SK-N-SH treated with all-trans-retinoic acid at 6 μM for 48 hours (cell line): ENCODE measurements around the gene CMTM3.

ENCODE experiments used
- ATAC-seq: fragments of 200-7000 bp; cut with Tn5 transposase; 3 replicates; pipeline ENCODE4 v1.9.1; 2020; ENCODE audit warnings: mild to moderate bottlenecking, moderate library complexity
- ARNTL ChIP-seq: fragments of 450-650 bp; formaldehyde crosslinking; IDR thresholded peaks from 2 replicates; pipeline ENCODE4 v1.5.0; 2020; ENCODE audit warnings: low read depth, mild to moderate bottlenecking, moderate library complexity, borderline replicate concordance
- BACH2 ChIP-seq: fragments of 250-450 bp; sonication (Bioruptor Pico); IDR thresholded peaks from 2 replicates; pipeline ENCODE4 v1.9.0; 2021; ENCODE audit warnings: mild to moderate bottlenecking, borderline replicate concordance
- CSDC2 ChIP-seq: fragments of 250-450 bp; sonication (Bioruptor Pico); IDR thresholded peaks from 2 replicates; pipeline ENCODE4 v1.5.0; 2020; ENCODE audit warnings: mild to moderate bottlenecking, moderate library complexity
- ESRRG ChIP-seq: fragments of 250-450 bp; sonication (Bioruptor Pico); IDR thresholded peaks from 2 replicates; pipeline ENCODE4 v1.6.1; 2021; ENCODE audit warnings: mild to moderate bottlenecking
- GLIS3 ChIP-seq: fragments of 250-450 bp; sonication (Bioruptor Pico); IDR thresholded peaks from 2 replicates; pipeline ENCODE4 v1.5.0; 2020; ENCODE audit warnings: mild to moderate bottlenecking, moderate library complexity
- ISL1 ChIP-seq: fragments of 250-450 bp; sonication (Bioruptor Pico); IDR thresholded peaks from 2 replicates; pipeline ENCODE4 v2.1.2; 2022; ENCODE audit warnings: mild to moderate bottlenecking, moderate library complexity
- OSR1 ChIP-seq: fragments of 250-450 bp; sonication (Bioruptor Pico); IDR thresholded peaks from 2 replicates; pipeline ENCODE4 v1.8.0; 2022; ENCODE audit warnings: moderate library complexity, mild to moderate bottlenecking, inconsistent platforms
- TOX ChIP-seq: fragments of 250-450 bp; sonication (Bioruptor Pico); IDR thresholded peaks from 2 replicates; pipeline ENCODE4 v1.8.0; 2021; ENCODE audit warnings: mild to moderate bottlenecking, moderate library complexity, borderline replicate concordance
- ZFP3 ChIP-seq: fragments of 250-450 bp; sonication (Bioruptor Pico); IDR thresholded peaks from 2 replicates; pipeline ENCODE4 v1.5.0; 2020; ENCODE audit warnings: mild to moderate bottlenecking, moderate library complexity
- ZFP30 ChIP-seq: fragments of 450-650 bp; formaldehyde crosslinking; IDR thresholded peaks from 2 replicates; pipeline ENCODE4 v1.5.0; 2022; ENCODE audit warnings: mild to moderate bottlenecking, moderate library complexity
- ZNF565 ChIP-seq: fragments of 450-650 bp; formaldehyde crosslinking; conservative IDR thresholded peaks from 2 replicates; pipeline ENCODE4 v1.5.0; 2020; ENCODE audit warnings: low read depth, mild to moderate bottlenecking, moderate library complexity
- ZNF70 ChIP-seq: fragments of 450-650 bp; formaldehyde crosslinking; IDR thresholded peaks from 2 replicates; pipeline ENCODE4 v1.5.0; 2020; ENCODE audit warnings: mild to moderate bottlenecking, moderate library complexity
- ZNF8 ChIP-seq: fragments of 450-650 bp; formaldehyde crosslinking; IDR thresholded peaks from 2 replicates; pipeline ENCODE4 v1.5.0; 2020; ENCODE audit warnings: mild to moderate bottlenecking, moderate library complexity
- TF ChIP-seq, protein P1 (sequence below): fragments of 250-450 bp; sonication (Bioruptor Pico); IDR thresholded peaks from 2 replicates; pipeline ENCODE4 v1.8.0; 2021; ENCODE audit warnings: low read depth, mild to moderate bottlenecking, moderate library complexity, borderline replicate concordance
- TF ChIP-seq, protein P2 (sequence below): fragments of 250-450 bp; sonication (Bioruptor Pico); IDR thresholded peaks from 2 replicates; pipeline ENCODE4 v1.5.1; 2021; ENCODE audit warnings: mild to moderate bottlenecking, moderate library complexity
- TF ChIP-seq, protein P3 (sequence below): fragments of 250-450 bp; sonication (Bioruptor Pico); IDR thresholded peaks from 2 replicates; pipeline ENCODE4 v1.8.0; 2020; ENCODE audit warnings: mild to moderate bottlenecking, moderate library complexity, borderline replicate concordance
- TF ChIP-seq, protein P4 (sequence below): fragments of 250-450 bp; sonication (Bioruptor Pico); IDR thresholded peaks from 2 replicates; pipeline ENCODE4 v1.5.1; 2020; ENCODE audit warnings: low read depth, mild to moderate bottlenecking, moderate library complexity
- TF ChIP-seq, protein P5 (sequence below): fragments of 250-450 bp; sonication (Bioruptor Pico); IDR thresholded peaks from 2 replicates; pipeline ENCODE4 v1.5.0; 2020; ENCODE audit warnings: mild to moderate bottlenecking, moderate library complexity

The CMTM3 gene

DNA sequence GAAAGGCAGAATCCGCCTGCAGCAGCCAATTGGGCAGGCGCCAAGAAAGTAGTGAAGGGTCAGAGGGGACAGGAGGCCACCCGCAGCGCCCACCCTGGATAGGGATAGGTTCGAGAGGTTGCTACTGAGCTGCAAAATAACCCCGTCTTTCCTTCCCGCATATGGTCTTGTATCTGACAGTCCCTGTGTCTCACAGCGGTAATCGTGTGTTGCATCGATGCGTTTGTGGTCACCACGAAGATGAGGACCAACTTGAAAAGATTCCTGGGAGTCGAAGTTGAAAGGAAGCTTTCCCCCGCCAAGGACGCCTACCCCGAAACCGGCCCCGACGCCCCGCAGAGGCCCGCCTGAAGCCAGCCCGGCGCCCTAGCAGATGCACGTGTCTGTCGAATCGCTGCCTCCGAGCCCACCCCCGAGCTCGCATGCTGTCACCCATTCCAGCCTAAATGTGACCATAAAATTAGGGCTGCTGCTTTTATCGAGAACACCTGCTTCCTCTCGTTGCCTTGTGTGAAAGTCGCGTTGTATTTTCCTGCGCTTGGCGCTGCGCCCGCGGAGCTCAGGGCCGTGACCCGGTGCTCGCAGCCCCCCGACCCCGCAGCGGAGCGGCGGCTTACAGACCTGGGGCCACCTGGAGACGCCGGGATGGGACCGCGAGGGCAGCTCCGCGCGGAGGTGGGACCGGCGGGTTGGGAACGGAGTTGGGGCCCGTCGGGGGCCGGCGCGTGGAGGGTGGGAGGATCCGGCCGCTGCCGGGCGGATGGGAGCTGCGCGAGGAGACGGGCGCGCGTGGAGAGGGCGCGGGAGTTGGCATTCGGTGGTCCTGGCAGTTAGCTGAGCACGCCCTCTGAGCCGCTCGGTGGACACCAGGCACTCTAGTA, 25.6 kb upstream of the CMTM3 start, which contains the start of gene CMTM2:
Gene CMTM2, plus strand, starts transcription at position 813 of the 881 bp plus-strand sequence. CDS start 145 bp downstream, outside the sequence.
- no peak for TF ChIP-seq ESRRG (CRISPR knock-in tag)
- no peak for TF ChIP-seq GLIS3
- TF ChIP-seq CSDC2 (CRISPR knock-in tag): no peak
- TF ChIP-seq BACH2 (CRISPR knock-in tag): no peak
- TF ChIP-seq ZNF8 (CRISPR knock-in tag): no peak
- TF ChIP-seq ZFP3 (CRISPR knock-in tag): no peak
- no peak for TF ChIP-seq OSR1 (CRISPR knock-in tag)
- TF ChIP-seq, protein P1, sequence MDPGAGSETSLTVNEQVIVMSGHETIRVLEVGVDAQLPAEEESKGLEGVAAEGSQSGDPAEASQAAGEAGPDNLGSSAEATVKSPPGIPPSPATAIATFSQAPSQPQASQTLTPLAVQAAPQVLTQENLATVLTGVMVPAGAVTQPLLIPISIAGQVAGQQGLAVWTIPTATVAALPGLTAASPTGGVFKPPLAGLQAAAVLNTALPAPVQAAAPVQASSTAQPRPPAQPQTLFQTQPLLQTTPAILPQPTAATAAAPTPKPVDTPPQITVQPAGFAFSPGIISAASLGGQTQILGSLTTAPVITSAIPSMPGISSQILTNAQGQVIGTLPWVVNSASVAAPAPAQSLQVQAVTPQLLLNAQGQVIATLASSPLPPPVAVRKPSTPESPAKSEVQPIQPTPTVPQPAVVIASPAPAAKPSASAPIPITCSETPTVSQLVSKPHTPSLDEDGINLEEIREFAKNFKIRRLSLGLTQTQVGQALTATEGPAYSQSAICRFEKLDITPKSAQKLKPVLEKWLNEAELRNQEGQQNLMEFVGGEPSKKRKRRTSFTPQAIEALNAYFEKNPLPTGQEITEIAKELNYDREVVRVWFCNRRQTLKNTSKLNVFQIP (CRISPR knock-in tag): no peak
- no peak for TF ChIP-seq ZNF70
- no peak for ATAC-seq

DNA sequence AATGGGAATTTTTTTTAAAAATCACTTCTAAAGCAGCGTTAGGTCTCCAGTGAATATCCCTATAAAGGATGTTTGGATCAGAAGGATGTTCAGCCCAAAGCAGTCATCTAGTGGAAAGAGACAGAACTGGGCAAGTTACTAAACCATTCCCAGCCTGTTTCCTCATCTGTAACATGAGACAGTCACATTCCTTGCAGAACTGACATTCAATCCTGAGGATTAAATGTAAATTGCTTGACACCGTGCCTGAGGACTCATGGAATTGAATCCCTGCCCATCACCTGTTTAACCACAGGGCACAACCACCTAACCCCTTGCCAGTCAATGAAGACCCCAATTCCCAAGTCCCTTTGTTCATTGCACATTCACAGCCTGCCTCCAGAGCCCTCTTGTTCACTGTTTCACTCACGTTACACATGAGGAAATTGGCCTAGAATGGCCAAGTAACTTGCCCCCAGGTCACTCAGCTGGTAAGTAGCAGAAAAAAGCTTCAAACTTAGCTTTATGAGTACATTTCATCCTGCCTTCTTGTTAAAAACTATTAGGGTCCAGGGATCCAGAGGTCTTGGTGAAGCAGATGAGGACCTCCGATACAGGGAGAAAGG, 23.8 kb upstream of the CMTM3 start:
- peak; percentile 99 for ATAC-seq
- TF ChIP-seq TOX (CRISPR knock-in tag) (no peak), ARNTL (no peak), ZNF8 (CRISPR knock-in tag) (no peak), ISL1 (CRISPR knock-in tag) (no peak), ZFP3 (CRISPR knock-in tag) (no peak), ZFP30 (CRISPR knock-in tag) (no peak), OSR1 (CRISPR knock-in tag) (no peak), BACH2 (CRISPR knock-in tag) (no peak), ZNF70 (no peak), ZNF565 (CRISPR knock-in tag) (no peak)
- TF ChIP-seq, protein P1 (CRISPR knock-in tag): no peak
- TF ChIP-seq, protein P2, sequence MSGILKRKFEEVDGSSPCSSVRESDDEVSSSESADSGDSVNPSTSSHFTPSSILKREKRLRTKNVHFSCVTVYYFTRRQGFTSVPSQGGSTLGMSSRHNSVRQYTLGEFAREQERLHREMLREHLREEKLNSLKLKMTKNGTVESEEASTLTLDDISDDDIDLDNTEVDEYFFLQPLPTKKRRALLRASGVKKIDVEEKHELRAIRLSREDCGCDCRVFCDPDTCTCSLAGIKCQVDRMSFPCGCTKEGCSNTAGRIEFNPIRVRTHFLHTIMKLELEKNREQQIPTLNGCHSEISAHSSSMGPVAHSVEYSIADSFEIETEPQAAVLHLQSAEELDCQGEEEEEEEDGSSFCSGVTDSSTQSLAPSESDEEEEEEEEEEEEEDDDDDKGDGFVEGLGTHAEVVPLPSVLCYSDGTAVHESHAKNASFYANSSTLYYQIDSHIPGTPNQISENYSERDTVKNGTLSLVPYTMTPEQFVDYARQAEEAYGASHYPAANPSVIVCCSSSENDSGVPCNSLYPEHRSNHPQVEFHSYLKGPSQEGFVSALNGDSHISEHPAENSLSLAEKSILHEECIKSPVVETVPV (CRISPR knock-in tag): no peak
- TF ChIP-seq, protein P3, sequence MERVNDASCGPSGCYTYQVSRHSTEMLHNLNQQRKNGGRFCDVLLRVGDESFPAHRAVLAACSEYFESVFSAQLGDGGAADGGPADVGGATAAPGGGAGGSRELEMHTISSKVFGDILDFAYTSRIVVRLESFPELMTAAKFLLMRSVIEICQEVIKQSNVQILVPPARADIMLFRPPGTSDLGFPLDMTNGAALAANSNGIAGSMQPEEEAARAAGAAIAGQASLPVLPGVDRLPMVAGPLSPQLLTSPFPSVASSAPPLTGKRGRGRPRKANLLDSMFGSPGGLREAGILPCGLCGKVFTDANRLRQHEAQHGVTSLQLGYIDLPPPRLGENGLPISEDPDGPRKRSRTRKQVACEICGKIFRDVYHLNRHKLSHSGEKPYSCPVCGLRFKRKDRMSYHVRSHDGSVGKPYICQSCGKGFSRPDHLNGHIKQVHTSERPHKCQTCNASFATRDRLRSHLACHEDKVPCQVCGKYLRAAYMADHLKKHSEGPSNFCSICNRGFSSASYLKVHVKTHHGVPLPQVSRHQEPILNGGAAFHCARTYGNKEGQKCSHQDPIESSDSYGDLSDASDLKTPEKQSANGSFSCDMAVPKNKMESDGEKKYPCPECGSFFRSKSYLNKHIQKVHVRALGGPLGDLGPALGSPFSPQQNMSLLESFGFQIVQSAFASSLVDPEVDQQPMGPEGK (CRISPR knock-in tag): no peak
- TF ChIP-seq, protein P4, sequence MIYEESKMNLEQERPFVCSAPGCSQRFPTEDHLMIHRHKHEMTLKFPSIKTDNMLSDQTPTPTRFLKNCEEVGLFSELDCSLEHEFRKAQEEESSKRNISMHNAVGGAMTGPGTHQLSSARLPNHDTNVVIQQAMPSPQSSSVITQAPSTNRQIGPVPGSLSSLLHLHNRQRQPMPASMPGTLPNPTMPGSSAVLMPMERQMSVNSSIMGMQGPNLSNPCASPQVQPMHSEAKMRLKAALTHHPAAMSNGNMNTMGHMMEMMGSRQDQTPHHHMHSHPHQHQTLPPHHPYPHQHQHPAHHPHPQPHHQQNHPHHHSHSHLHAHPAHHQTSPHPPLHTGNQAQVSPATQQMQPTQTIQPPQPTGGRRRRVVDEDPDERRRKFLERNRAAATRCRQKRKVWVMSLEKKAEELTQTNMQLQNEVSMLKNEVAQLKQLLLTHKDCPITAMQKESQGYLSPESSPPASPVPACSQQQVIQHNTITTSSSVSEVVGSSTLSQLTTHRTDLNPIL: no peak
- TF ChIP-seq, protein P5, sequence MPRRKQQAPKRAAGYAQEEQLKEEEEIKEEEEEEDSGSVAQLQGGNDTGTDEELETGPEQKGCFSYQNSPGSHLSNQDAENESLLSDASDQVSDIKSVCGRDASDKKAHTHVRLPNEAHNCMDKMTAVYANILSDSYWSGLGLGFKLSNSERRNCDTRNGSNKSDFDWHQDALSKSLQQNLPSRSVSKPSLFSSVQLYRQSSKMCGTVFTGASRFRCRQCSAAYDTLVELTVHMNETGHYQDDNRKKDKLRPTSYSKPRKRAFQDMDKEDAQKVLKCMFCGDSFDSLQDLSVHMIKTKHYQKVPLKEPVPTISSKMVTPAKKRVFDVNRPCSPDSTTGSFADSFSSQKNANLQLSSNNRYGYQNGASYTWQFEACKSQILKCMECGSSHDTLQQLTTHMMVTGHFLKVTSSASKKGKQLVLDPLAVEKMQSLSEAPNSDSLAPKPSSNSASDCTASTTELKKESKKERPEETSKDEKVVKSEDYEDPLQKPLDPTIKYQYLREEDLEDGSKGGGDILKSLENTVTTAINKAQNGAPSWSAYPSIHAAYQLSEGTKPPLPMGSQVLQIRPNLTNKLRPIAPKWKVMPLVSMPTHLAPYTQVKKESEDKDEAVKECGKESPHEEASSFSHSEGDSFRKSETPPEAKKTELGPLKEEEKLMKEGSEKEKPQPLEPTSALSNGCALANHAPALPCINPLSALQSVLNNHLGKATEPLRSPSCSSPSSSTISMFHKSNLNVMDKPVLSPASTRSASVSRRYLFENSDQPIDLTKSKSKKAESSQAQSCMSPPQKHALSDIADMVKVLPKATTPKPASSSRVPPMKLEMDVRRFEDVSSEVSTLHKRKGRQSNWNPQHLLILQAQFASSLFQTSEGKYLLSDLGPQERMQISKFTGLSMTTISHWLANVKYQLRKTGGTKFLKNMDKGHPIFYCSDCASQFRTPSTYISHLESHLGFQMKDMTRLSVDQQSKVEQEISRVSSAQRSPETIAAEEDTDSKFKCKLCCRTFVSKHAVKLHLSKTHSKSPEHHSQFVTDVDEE: no peak
- TF ChIP-seq, all 23 proteins: peak for 0
